Thoracic aorta (tissue), 2 donors: ENCODE data around the gene DDAH1. TPM values are rescaled to one million over a fixed set of nuclear protein-coding genes. Genes with fewer than 3 reads are reported as not detected.

Experiments
- ATAC-seq: fragments of 150-250 bp; one replicate; pipeline ENCODE4 v1.8.0; 2017; ENCODE audit warnings: low read depth; ENCODE audit not compliant: insufficient number of reproducible peaks, low FRiP score
- DNase-seq: peaks from one replicate; pipeline ENCODE4 v3.0.0-alpha.2; 2020; ENCODE audit warnings: low spot score
- H3K27ac ChIP-seq, 2 donors: fragments of 200-600 bp; sonication (generic); 1 replicate in 1 of 2; 2 replicates in 1 of 2; pipeline ENCODE4 v1.5.1; 2016; ENCODE audit warnings: mild to moderate bottlenecking in 2 of 2, moderate library complexity in 2 of 2
- H3K27me3 ChIP-seq: fragments of 200-600 bp; sonication (generic); replicated peaks from 2 replicates; pipeline ENCODE4 v1.6.0; 2016; ENCODE audit warnings: mild to moderate bottlenecking; ENCODE audit not compliant: insufficient read depth
- H3K36me3 ChIP-seq: fragments of 200-600 bp; sonication (generic); one replicate; pipeline ENCODE4 v1.5.1; 2016
- H3K4me1 ChIP-seq, 2 donors: fragments of 200-600 bp; sonication (generic); 1 replicate in 1 of 2; 2 replicates in 1 of 2; pipeline versions ENCODE4 v1.5.1 to v1.6.0; 2016; ENCODE audit warnings: low read depth in 2 of 2, mild to moderate bottlenecking in 1 of 2; ENCODE audit not compliant: control insufficient read depth in 1 of 2
- H3K4me3 ChIP-seq: fragments of 200-600 bp; sonication (generic); 2 replicates; pipeline ENCODE4 v1.5.1; 2016; ENCODE audit warnings: mild to moderate bottlenecking
- H3K9me3 ChIP-seq: fragments of 200-600 bp; sonication (generic); 2 replicates; pipeline ENCODE4 v1.5.1; 2016
- CTCF ChIP-seq: fragments of 200-600 bp; sonication (generic); IDR thresholded peaks from one replicate; pipeline ENCODE4 v1.5.1; 2019; ENCODE audit warnings: antibody characterized with exemption
- total RNA-seq, 2 donors: library from RNA; depleted of rRNA; stranded (reverse); fragments of >200 nt; gene quantifications; one replicate each; pipeline versions ENCODE4 v1.1.0 to v1.2.3, GENCODE V29; 2016

The DDAH1 gene
- total RNA-seq, 2 donors from 2014 or later, result 30.5 to 55.4 TPM

GRCh38 chr1:85322655-85323054, 142.3 kb downstream of the DDAH1 start:
- no peaks in the 10 kb centered on the region for H3K27me3 ChIP-seq

DNA sequence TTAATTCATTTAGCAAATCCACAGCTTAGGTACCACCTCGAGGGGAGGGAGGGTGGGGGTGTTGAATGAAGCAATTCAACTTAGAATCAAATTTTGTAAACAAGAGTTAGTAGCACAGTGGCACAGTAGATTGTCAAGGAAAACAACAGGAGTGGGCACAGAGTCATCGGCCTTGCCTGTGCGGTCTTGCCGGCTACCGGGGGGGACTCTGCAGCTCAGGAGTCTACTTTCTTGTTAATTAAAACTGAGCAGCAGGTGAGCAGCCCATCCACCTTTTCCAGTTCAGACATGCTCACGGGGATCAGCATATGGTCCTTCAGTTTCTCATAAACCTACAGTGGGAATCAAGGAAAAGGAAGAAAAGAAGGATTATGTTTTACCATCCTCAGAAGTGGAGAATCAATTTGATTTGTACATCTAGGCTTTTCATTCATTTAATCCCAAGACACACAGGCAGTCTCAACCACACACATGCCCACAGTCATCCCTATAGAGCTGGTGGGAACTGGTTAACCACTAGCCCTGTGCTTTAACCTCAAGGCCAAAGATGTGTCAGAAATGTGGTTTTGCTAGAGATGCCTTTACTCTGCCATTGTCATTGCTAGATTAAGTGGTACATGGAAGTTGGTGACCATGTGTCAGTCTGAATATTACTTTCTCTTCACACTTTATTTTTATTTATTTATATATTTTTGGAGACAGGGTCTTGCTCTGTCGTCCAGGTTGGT, 143.6 kb downstream of the DDAH1 start:
- Histone ChIP-seq H3K36me3 (no peaks in the 10 kb centered on the region), H3K9me3 (no peaks in the 10 kb centered on the region), H3K27me3 (no peaks in the 10 kb centered on the region), H3K4me1 (peaks cover 0 to 6% of the 10 kb centered on the region in 2 donors), H3K4me3 (no peak overlapping the region), H3K27ac (no peak overlapping the region)
- DNase-seq (no peak), ATAC-seq (no peak)
- TF ChIP-seq CTCF, result no peak

More at GRCh38 chr1:85322655-85323054, 142.3 kb downstream of the DDAH1 start:
- DNase-seq (no peak), ATAC-seq (no peak)
- Histone ChIP-seq H3K36me3 (no peaks in the 10 kb centered on the region), H3K4me1 (peaks cover 0 to 6% of the 10 kb centered on the region in 2 donors), H3K4me3 (no peak overlapping the region), H3K9me3 (no peaks in the 10 kb centered on the region), H3K27ac (no peak overlapping the region)
- TF ChIP-seq CTCF, result no peak

DNA sequence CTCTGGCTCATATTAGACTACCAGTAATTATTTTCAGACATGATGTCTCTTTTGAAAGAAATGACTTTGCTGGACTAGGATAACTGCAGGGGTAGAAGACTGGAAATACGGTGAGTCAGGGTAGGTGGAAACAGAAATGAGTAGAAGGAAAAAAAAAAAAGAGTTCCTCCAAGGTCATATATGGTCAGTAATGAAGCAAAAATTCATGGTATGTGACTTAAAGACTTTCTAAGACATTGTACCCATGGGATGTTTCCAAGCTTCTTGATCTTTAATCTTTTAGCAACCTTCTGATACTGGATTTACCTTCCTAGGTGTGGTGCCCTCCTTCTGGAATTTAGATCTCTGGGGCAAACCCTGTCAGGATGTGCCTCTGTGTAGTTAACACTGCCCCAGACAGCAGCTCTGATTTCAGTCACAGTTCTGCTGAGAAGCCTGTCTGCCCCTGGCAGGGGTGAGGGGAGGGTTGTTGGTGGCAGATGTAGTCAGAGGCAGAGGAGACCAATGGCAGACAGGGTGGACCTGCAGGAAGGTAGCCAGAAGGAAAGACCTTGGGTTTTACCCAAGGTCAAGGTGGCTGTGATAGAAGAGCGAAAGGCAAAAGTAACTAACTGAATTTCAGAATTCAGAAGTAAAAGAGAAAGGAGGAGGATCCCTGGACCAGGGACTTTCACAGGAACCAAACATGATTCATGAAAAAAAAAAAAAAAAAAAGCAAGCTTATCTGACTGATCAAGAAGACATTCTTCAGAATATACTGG, 144.4 kb downstream of the DDAH1 start:
- no peaks in the 10 kb centered on the region for H3K36me3 ChIP-seq
- TF ChIP-seq CTCF, result no peak
- no peak for DNase-seq
- H3K27ac ChIP-seq, result peak overlapping the region in 1 of 2 donors; percentile 65
- no peaks in the 10 kb centered on the region for H3K27me3 ChIP-seq
- H3K4me1 ChIP-seq, result peaks cover 4 to 9% of the 10 kb centered on the region in 2 donors
- no peak for ATAC-seq
- H3K4me3 ChIP-seq, result no peak overlapping the region
- H3K9me3 ChIP-seq, result no peaks in the 10 kb centered on the region

DNA sequence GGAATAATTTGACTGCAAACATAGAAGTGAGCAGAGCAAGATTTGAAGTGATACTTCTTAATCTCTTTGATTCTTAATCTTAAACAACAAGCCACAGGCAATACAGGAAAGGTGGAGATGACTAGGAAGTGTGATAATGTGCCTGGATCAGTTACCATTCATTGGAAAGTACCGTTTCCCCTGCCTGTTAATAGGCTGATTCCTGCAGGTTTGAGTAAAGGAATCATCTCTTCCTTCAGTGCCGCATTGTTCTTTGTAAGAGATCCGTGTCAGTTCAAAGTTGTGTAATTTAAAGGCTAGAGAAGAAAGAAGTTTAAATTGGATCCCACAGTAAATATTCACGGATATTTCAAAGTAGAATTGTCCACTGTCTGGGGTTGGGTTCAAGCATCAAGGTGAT, 145.0 kb downstream of the DDAH1 start:
- ATAC-seq (no peak), DNase-seq (no peak)
- no peaks in the 10 kb centered on the region for H3K36me3 ChIP-seq
- H3K4me3 ChIP-seq, result no peak overlapping the region
- H3K27me3 ChIP-seq, result no peaks in the 10 kb centered on the region
- peaks cover 10 to 14% of the 10 kb centered on the region in 2 donors for H3K4me1 ChIP-seq
- no peak for TF ChIP-seq CTCF
- H3K27ac ChIP-seq, result peak overlapping the region in 1 of 2 donors; percentile 65
- H3K9me3 ChIP-seq, result no peaks in the 10 kb centered on the region

DNA sequence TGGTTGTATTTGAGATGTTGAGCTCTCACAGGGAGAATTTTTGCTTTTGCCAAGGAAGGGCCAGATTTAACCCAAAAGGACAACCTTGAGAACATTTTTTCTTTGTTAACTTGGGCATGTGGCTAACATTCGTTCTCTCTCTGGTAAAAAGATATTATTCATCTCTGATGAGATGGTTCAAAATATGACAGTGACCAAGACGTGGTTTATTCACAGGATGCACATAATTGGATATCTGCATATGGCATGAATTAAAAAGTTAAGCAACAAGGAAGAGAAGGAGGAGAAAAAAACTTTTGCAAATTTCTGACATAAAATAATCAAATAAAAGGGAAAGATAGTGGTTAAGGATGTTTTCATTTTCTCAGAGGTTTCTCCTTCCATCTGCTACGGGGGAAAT, 145.5 kb downstream of the DDAH1 start:
- no peaks in the 10 kb centered on the region for H3K36me3 ChIP-seq
- H3K4me3 ChIP-seq, result no peak overlapping the region
- DNase-seq (no peak), ATAC-seq (no peak)
- no peak overlapping the region for H3K27ac ChIP-seq
- H3K4me1 ChIP-seq, result peaks cover 15 to 19% of the 10 kb centered on the region in 2 donors
- no peak for TF ChIP-seq CTCF
- no peaks in the 10 kb centered on the region for H3K27me3 ChIP-seq
- no peaks in the 10 kb centered on the region for H3K9me3 ChIP-seq
